Ishikawa (cell line): ENCODE data around the gene FN3KRP.

ENCODE experiments used
- CEBPB ChIP-seq: IDR thresholded peaks from 2 replicates; pipeline ENCODE4 v1.6.1; 2012
- CREB1 ChIP-seq: IDR thresholded peaks from 2 replicates; pipeline ENCODE4 v1.6.1; 2012; ENCODE audit warnings: low read depth
- EGR1 ChIP-seq: IDR thresholded peaks from 2 replicates; pipeline ENCODE4 v1.6.1; 2012
- EP300 ChIP-seq: IDR thresholded peaks from 2 replicates; pipeline ENCODE4 v1.6.1; 2012; ENCODE audit warnings: borderline replicate concordance
- FOXM1 ChIP-seq: IDR thresholded peaks from 2 replicates; pipeline ENCODE4 v1.6.1; 2012; ENCODE audit warnings: low read depth, borderline replicate concordance
- NFIC ChIP-seq: IDR thresholded peaks from 2 replicates; pipeline ENCODE4 v1.6.1; 2012
- RAD21 ChIP-seq: IDR thresholded peaks from 2 replicates; pipeline ENCODE4 v1.6.1; 2012; ENCODE audit warnings: low read depth
- TAF1 ChIP-seq: IDR thresholded peaks from 2 replicates; pipeline ENCODE4 v1.6.1; 2012; ENCODE audit warnings: low read depth, mild to moderate bottlenecking
- TEAD4 ChIP-seq: IDR thresholded peaks from 2 replicates; pipeline ENCODE4 v1.6.1; 2012
- YY1 ChIP-seq: IDR thresholded peaks from 2 replicates; pipeline ENCODE4 v1.6.1; 2012; ENCODE audit warnings: low read depth
- ZBTB7A ChIP-seq: IDR thresholded peaks from 2 replicates; pipeline ENCODE4 v1.6.1; 2012; ENCODE audit warnings: low read depth
- TF ChIP-seq, protein P1 (sequence below): IDR thresholded peaks from 2 replicates; pipeline ENCODE4 v1.6.1; 2012
- TF ChIP-seq, protein P2 (sequence below): IDR thresholded peaks from 2 replicates; pipeline ENCODE4 v1.6.1; 2012; ENCODE audit warnings: low read depth, mild to moderate bottlenecking
- TF ChIP-seq, protein P3 (sequence below): IDR thresholded peaks from 2 replicates; pipeline ENCODE4 v1.6.1; 2012

DNA sequence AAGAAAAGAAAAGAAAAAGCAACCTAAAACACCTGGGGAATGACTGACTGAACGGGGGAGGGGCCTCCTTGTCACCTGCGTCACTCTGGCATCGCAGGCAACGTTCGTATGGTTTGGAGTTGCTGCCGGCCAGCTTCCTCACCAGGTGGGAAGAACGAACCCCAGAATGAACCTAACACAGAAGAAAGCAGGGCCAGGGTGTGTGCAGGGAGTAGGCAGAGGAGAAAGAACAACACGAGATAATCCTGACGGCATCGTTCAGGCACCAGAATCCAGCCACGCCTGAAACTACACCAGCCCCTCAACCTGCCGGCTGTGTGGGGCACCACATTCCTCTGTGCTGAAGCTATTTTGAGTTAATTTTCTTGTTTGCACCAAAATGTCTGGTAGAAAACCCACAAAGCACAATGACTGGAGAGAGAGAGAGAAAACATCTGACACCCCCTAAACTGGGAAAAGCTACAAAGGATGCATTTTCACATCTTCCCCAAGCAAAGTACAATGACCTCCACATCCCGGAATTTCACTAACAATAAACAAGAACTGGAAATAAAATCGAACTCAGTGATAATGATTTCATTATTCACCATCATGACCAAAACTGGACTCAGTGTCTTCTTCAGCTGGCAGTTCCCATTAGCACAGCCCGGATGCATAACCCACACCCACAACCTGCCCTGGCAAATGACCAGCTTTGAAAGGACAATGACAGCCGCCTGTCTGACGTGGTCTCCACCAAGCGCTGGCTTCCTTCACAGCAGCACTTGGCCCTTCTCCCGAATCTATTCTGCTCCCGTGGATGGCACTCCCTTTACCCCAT is 41.6 kb upstream of the FN3KRP start:
- TF ChIP-seq TAF1 (no peak), RAD21 (no peak), YY1 (no peak), EP300 (no peak), FOXM1 (no peak), TEAD4 (no peak), CEBPB (no peak), EGR1 (no peak), CREB1 (no peak), ZBTB7A (no peak), NFIC (no peak)
- TF ChIP-seq, protein P1, sequence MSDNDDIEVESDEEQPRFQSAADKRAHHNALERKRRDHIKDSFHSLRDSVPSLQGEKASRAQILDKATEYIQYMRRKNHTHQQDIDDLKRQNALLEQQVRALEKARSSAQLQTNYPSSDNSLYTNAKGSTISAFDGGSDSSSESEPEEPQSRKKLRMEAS: no peak
- TF ChIP-seq, protein P2, sequence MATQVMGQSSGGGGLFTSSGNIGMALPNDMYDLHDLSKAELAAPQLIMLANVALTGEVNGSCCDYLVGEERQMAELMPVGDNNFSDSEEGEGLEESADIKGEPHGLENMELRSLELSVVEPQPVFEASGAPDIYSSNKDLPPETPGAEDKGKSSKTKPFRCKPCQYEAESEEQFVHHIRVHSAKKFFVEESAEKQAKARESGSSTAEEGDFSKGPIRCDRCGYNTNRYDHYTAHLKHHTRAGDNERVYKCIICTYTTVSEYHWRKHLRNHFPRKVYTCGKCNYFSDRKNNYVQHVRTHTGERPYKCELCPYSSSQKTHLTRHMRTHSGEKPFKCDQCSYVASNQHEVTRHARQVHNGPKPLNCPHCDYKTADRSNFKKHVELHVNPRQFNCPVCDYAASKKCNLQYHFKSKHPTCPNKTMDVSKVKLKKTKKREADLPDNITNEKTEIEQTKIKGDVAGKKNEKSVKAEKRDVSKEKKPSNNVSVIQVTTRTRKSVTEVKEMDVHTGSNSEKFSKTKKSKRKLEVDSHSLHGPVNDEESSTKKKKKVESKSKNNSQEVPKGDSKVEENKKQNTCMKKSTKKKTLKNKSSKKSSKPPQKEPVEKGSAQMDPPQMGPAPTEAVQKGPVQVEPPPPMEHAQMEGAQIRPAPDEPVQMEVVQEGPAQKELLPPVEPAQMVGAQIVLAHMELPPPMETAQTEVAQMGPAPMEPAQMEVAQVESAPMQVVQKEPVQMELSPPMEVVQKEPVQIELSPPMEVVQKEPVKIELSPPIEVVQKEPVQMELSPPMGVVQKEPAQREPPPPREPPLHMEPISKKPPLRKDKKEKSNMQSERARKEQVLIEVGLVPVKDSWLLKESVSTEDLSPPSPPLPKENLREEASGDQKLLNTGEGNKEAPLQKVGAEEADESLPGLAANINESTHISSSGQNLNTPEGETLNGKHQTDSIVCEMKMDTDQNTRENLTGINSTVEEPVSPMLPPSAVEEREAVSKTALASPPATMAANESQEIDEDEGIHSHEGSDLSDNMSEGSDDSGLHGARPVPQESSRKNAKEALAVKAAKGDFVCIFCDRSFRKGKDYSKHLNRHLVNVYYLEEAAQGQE: no peak
- TF ChIP-seq, protein P3, sequence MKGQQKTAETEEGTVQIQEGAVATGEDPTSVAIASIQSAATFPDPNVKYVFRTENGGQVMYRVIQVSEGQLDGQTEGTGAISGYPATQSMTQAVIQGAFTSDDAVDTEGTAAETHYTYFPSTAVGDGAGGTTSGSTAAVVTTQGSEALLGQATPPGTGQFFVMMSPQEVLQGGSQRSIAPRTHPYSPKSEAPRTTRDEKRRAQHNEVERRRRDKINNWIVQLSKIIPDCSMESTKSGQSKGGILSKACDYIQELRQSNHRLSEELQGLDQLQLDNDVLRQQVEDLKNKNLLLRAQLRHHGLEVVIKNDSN: no peak
